GM12878 (cell line): ENCODE data around the gene BIRC6. TPM values are rescaled to one million over a fixed set of nuclear protein-coding genes. Genes with fewer than 3 reads are reported as not detected.

Experiments
- CREM ChIP-seq: IDR thresholded peaks from 2 replicates; pipeline ENCODE4 v1.6.1; 2014; ENCODE audit warnings: antibody characterized with exemption, low read depth
- ESRRA ChIP-seq: IDR thresholded peaks from 2 replicates; pipeline ENCODE4 v1.6.1; 2012; ENCODE audit warnings: mild to moderate bottlenecking, low read length, improper control_type of control experiment
- IRF4 ChIP-seq: IDR thresholded peaks from 2 replicates; pipeline ENCODE4 v1.6.1; 2011; ENCODE audit warnings: low read depth, low read length
- MEF2A ChIP-seq: IDR thresholded peaks from 2 replicates; pipeline ENCODE4 v1.6.1; 2011; ENCODE audit warnings: low read depth, mild to moderate bottlenecking, low read length, moderate library complexity; ENCODE audit not compliant: insufficient read depth
- RCOR1 ChIP-seq: conservative IDR thresholded peaks from 2 replicates; pipeline ENCODE4 v1.6.1; 2012; ENCODE audit warnings: low read depth, low read length, improper control_type of control experiment
- USF1 ChIP-seq: IDR thresholded peaks from 2 replicates; pipeline ENCODE4 v1.6.1; 2011; ENCODE audit warnings: borderline replicate concordance, low read depth, mild to moderate bottlenecking, moderate library complexity, mixed read lengths, low read length; ENCODE audit not compliant: insufficient read depth; ENCODE audit errors: extremely low read length
- ZNF384 ChIP-seq: IDR thresholded peaks from 2 replicates; pipeline ENCODE4 v1.6.1; 2012; ENCODE audit warnings: low read depth, mild to moderate bottlenecking, low read length, improper control_type of control experiment, borderline replicate concordance
- polyA plus RNA-seq, 11 experiments: library from polyadenylated mRNA; depleted of rRNA in 4 of 11; unstranded in 6 of 11; stranded (reverse) in 5 of 11; fragments of >200 nt; fragmentation: Nextera tagmentation in 4 of 11; fragmentation: Illumina TruSeq in 1 of 11; extraction: Ambion mirVana in 4 of 11; extraction: Trizol in 1 of 11; gene quantifications; 1 replicate in 1 of 11; 2 replicates in 10 of 11; pipeline versions ENCODE4 v1.2.1 to v1.2.3, GENCODE V29; 2011 to 2016; ENCODE audit warnings: inconsistent platforms in 2 of 11, missing spikeins in 2 of 11, low read depth in 1 of 11
- total RNA-seq, 4 experiments: library from RNA; depleted of rRNA in 3 of 4; stranded (reverse); fragments of >200 nt in 3 of 4; fragmentation: Illumina TruSeq in 1 of 4; extraction: Trizol in 1 of 4; gene quantifications; 2 replicates each; pipeline versions ENCODE4 v1.2.1 to v1.2.3, GENCODE V29; 2013 to 2021
- TF ChIP-seq, protein P1 (sequence below): fragments of 450-650 bp; IDR thresholded peaks from 2 replicates; pipeline ENCODE4 v1.6.1; 2018; ENCODE audit warnings: mild to moderate bottlenecking, low read depth, moderate library complexity; ENCODE audit not compliant: partially characterized antibody
- TF ChIP-seq, protein P2 (sequence below): fragments of 450-650 bp; IDR thresholded peaks from 2 replicates; pipeline ENCODE4 v1.6.1; 2016; ENCODE audit warnings: mild to moderate bottlenecking
- TF ChIP-seq, protein P3 (sequence below): fragments of 450-650 bp; IDR thresholded peaks from 2 replicates; pipeline ENCODE4 v1.6.1; 2017; ENCODE audit warnings: borderline replicate concordance

BIRC6 gene
- total and polyA plus RNA-seq, 10 of the 15 experiments (the other 5 are each of a cell fraction or from before 2014, with no cell fraction given) = 18.8 to 118 (median 55.0) TPM

GRCh38 chr2:32464431-32464830, 107.6 kb downstream of the BIRC6 start (continued):
- TF ChIP-seq, protein P1, sequence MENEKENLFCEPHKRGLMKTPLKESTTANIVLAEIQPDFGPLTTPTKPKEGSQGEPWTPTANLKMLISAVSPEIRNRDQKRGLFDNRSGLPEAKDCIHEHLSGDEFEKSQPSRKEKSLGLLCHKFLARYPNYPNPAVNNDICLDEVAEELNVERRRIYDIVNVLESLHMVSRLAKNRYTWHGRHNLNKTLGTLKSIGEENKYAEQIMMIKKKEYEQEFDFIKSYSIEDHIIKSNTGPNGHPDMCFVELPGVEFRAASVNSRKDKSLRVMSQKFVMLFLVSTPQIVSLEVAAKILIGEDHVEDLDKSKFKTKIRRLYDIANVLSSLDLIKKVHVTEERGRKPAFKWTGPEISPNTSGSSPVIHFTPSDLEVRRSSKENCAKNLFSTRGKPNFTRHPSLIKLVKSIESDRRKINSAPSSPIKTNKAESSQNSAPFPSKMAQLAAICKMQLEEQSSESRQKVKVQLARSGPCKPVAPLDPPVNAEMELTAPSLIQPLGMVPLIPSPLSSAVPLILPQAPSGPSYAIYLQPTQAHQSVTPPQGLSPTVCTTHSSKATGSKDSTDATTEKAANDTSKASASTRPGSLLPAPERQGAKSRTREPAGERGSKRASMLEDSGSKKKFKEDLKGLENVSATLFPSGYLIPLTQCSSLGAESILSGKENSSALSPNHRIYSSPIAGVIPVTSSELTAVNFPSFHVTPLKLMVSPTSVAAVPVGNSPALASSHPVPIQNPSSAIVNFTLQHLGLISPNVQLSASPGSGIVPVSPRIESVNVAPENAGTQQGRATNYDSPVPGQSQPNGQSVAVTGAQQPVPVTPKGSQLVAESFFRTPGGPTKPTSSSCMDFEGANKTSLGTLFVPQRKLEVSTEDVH = no peak
- no peak for TF ChIP-seq MEF2A
- TF ChIP-seq IRF4 = no peak
- no peak for TF ChIP-seq RCOR1
- no peak for TF ChIP-seq USF1
- TF ChIP-seq ZNF384 = no peak
- TF ChIP-seq CREM = no peak
- TF ChIP-seq, protein P2, sequence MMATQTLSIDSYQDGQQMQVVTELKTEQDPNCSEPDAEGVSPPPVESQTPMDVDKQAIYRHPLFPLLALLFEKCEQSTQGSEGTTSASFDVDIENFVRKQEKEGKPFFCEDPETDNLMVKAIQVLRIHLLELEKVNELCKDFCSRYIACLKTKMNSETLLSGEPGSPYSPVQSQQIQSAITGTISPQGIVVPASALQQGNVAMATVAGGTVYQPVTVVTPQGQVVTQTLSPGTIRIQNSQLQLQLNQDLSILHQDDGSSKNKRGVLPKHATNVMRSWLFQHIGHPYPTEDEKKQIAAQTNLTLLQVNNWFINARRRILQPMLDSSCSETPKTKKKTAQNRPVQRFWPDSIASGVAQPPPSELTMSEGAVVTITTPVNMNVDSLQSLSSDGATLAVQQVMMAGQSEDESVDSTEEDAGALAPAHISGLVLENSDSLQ = no peak
- TF ChIP-seq, protein P3, sequence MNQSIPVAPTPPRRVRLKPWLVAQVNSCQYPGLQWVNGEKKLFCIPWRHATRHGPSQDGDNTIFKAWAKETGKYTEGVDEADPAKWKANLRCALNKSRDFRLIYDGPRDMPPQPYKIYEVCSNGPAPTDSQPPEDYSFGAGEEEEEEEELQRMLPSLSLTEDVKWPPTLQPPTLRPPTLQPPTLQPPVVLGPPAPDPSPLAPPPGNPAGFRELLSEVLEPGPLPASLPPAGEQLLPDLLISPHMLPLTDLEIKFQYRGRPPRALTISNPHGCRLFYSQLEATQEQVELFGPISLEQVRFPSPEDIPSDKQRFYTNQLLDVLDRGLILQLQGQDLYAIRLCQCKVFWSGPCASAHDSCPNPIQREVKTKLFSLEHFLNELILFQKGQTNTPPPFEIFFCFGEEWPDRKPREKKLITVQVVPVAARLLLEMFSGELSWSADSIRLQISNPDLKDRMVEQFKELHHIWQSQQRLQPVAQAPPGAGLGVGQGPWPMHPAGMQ = no peak
- TF ChIP-seq ESRRA = no peak
